ENCODE data around the gene TNC. TPM values are rescaled to one million over a fixed set of nuclear protein-coding genes. Genes with fewer than 3 reads are reported as not detected.
A peak's percentile ranks its signal among the peaks of the same experiment; 100 is the strongest.

TNC gene
- total RNA-seq, 2 donors from 2014 or later: 35.4 to 92.5 TPM

- Histone ChIP-seq H3K27me3 (replicated peaks; ENCODE audit: insufficient read depth) (no peaks in the 10 kb centered on the region), H3K36me3 (no peaks in the 10 kb centered on the region), H3K4me1 (replicated peaks) (no peaks in the 10 kb centered on the region), H3K9me3 (no peaks in the 10 kb centered on the region), H3K4me3 (no peak overlapping the region), H3K27ac (no peak overlapping the region)
- TF ChIP-seq POLR2A (IDR thresholded peaks at IDR 0.05) (no peak), POLR2AphosphoS5 (IDR thresholded peaks at IDR 0.05) (no peak)
- TF ChIP-seq, protein P1, sequence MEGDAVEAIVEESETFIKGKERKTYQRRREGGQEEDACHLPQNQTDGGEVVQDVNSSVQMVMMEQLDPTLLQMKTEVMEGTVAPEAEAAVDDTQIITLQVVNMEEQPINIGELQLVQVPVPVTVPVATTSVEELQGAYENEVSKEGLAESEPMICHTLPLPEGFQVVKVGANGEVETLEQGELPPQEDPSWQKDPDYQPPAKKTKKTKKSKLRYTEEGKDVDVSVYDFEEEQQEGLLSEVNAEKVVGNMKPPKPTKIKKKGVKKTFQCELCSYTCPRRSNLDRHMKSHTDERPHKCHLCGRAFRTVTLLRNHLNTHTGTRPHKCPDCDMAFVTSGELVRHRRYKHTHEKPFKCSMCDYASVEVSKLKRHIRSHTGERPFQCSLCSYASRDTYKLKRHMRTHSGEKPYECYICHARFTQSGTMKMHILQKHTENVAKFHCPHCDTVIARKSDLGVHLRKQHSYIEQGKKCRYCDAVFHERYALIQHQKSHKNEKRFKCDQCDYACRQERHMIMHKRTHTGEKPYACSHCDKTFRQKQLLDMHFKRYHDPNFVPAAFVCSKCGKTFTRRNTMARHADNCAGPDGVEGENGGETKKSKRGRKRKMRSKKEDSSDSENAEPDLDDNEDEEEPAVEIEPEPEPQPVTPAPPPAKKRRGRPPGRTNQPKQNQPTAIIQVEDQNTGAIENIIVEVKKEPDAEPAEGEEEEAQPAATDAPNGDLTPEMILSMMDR (IDR thresholded peaks at IDR 0.05): no peak
- DNase-seq (ENCODE audit: low spot score): no peak
- intact Hi-C loops (cut with DNase I): no loop called here
Measured at GRCh38 chr9:115154617-115155016, 36.7 kb upstream of the TNC start.

- no peak for DNase-seq (ENCODE audit: low spot score)
- Histone ChIP-seq H3K27ac (no peak overlapping the region), H3K9me3 (no peaks in the 10 kb centered on the region), H3K27me3 (replicated peaks; ENCODE audit: insufficient read depth) (no peaks in the 10 kb centered on the region), H3K4me1 (replicated peaks) (no peaks in the 10 kb centered on the region), H3K36me3 (no peaks in the 10 kb centered on the region), H3K4me3 (no peak overlapping the region)
- 92% methylated on average over 3 of the region's 3 CpGs for WGBS
- TF ChIP-seq POLR2A (IDR thresholded peaks at IDR 0.05): no peak
- intact Hi-C loops (cut with DNase I): no loop called here
Measured at GRCh38 chr9:115152281-115152820, 34.4 kb upstream of the TNC start.

DNA sequence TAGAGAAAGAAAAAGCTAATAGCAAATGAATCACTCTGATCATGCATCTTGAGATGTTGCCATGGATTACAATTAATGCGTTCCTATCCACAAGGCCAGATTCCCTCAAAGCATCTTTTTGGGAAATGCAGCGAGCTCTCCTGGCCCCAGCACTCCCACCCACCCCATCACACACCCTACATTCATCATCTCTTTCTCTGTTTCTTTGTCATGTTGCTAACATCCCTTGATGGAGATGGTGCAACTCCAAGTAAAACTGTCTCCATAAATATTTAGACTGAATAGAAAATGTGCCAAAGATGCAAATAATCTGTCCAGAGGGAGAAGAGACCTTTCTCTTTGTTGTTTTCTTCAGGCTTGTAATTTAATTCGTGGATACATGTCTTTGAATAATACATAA, 30.8 kb upstream of the TNC start:
- WGBS: 89% methylated on average over 3 of the region's 3 CpGs
- TF ChIP-seq POLR2AphosphoS5 (IDR thresholded peaks at IDR 0.05) (no peak), POLR2A (IDR thresholded peaks at IDR 0.05) (no peak)
- TF ChIP-seq, protein P1 (IDR thresholded peaks at IDR 0.05): no peak
- no peak overlapping the region for H3K4me3 ChIP-seq
- no peaks in the 10 kb centered on the region for H3K27me3 ChIP-seq (replicated peaks; ENCODE audit: insufficient read depth)
- no peaks in the 10 kb centered on the region for H3K36me3 ChIP-seq
- no peak overlapping the region for H3K27ac ChIP-seq
- no peaks in the 10 kb centered on the region for H3K9me3 ChIP-seq
- DNase-seq (ENCODE audit: low spot score): no peak
- intact Hi-C loops (cut with DNase I): no loop called here
- H3K4me1 ChIP-seq (replicated peaks): no peaks in the 10 kb centered on the region

- Histone ChIP-seq H3K27ac (peak overlapping the region; percentile 38 to 41), H3K36me3 (no peaks in the 10 kb centered on the region), H3K27me3 (replicated peaks; ENCODE audit: insufficient read depth) (no peaks in the 10 kb centered on the region), H3K4me1 (replicated peaks) (no peaks in the 10 kb centered on the region), H3K9me3 (no peaks in the 10 kb centered on the region), H3K4me3 (no peak overlapping the region)
- TF ChIP-seq, protein P1 (IDR thresholded peaks at IDR 0.05): no peak
- TF ChIP-seq POLR2A (IDR thresholded peaks at IDR 0.05) (no peak), POLR2AphosphoS5 (IDR thresholded peaks at IDR 0.05) (peak; percentile 71)
- intact Hi-C loops (cut with DNase I): loop anchor here (2.0 kb wide), 1 partner anchor 78 kb away; no protein-coding TSS in a partner anchor
- 38% methylated on average over 4 of the region's 4 CpGs for WGBS
- DNase-seq (ENCODE audit: low spot score): peak; percentile 6
Measured at GRCh38 chr9:115146581-115147021, 28.6 kb upstream of the TNC start.

DNA sequence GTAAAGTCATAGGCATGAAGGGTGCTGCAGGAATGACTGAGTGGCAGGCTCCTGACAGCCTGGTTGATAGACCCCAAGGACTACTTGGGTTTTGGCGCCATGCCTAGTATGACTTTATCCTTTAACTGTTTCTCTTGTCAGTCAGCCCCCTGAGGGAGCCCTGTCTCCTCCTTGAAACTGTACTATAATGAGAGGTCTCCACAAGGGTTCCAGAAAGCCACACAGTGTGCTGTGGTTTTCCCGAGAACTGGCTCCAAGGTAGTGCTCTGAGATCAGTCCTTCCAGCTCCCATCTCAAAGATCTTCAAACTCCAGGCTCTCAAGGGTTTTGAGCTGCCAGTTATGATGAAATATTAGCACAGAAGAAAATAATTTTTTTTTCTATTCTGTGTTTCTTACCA, 26.7 kb upstream of the TNC start:
- H3K27ac ChIP-seq: no peak overlapping the region
- H3K4me1 ChIP-seq (replicated peaks): no peaks in the 10 kb centered on the region
- TF ChIP-seq POLR2A (IDR thresholded peaks at IDR 0.05): no peak
- TF ChIP-seq, protein P1 (IDR thresholded peaks at IDR 0.05): no peak
- TF ChIP-seq POLR2AphosphoS5 (IDR thresholded peaks at IDR 0.05): no peak
- H3K4me3 ChIP-seq: no peak overlapping the region
- H3K9me3 ChIP-seq: no peaks in the 10 kb centered on the region
- 100% methylated on average over 2 of the region's 2 CpGs for WGBS
- DNase-seq (ENCODE audit: low spot score): no peak
- H3K27me3 ChIP-seq (replicated peaks; ENCODE audit: insufficient read depth): no peaks in the 10 kb centered on the region
- intact Hi-C loops (cut with DNase I): no loop called here
- no peaks in the 10 kb centered on the region for H3K36me3 ChIP-seq

All from prostate gland (tissue), 2 donors.